Measurements from ENCODE around the gene PMEPA1.

The PMEPA1 gene

DNA sequence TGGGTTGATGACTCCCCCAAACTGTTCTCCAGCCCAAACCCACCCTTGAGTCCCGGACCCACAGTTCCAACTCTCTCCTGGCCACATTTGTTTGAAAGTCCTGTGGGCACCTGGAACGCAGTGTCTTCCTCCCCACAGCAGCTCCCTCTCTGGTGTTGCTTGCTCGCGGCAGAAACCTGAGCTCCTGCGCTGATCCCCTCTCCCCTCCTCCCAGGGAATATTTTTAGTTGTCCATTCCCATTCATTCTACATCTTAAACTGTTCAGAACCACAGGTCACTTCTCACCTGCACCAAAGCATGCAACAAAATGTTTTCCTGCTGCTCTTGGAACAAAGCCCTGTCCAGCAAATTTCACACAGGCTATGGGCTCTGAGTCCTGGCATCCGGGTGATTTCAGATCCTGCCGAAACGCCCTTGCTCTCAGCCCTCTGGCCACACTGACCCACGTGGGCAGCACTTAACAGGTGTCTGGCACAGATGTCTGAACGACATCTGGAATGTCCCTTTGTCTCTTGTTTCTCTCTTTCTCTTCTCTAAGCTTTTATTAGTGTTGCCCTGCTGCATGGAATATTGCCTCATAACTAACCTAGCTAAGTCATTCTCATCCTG is 27.0 kb upstream of the PMEPA1 start:
- DNase-seq (ENCODE audit: low read depth): no peak

DNA sequence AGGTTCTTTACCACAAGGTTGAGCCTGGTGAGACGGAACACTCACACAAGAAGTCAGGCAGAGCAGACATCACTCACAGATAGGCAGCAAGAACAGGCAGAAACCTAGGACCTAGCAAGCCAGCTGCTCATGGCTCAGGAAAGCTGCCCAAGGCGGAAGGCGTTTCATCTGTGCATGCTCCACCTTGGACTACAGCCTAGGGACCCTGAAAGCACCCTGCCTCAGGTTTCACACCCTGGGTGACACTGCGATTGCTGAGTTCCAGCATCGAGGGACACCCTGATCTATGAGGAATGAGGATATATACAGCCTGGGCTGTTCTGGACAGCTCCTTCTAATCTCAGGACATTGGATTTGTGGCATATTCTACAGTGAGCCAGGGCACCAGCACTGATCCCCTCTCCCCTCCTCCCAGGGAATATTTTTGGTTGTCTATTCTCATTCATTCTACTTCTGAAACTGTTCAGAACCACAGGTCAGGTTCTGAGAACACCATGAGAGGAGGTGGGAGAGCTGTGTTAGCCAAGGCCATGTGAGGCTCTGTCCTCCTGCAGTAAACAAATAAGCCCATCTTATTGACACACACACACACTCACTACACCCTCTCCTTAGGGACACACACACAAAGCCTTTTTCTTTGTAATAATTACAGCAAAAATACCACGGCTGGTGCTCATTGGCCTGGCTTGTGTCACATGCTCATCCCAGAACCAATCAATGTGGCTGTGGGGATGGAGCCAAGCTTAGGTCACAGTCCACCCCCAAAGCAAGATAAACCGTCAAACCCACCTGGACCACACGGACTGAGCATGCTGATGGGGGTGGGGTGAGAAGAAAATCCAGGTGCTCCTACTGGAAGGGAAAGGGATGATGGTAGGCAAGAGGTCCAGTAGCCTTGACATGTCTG is 26.3 kb upstream of the PMEPA1 start:
- DNase-seq (ENCODE audit: low read depth): no peak

DNA sequence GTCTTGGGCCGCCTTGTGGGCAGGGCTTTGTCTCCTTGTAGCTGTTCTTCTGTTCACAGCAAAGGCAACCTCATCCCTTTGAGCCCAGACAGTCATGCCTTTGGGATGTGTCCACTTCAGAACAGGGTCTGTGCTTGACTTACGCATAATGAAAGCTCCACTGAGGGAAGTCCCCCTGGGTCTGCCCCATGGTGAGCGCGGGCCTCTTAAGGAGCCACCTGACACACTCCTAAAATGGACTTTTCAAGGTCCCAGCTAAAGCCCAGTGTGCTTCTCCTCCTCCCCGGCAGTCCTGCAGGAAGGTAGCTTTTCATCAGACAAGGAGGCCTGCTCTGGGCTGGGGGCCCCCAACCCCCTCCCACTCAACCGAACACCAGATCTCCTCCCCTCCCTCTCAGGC is 24.9 kb upstream of the PMEPA1 start:
- DNase-seq (ENCODE audit: low read depth): no peak

DNA sequence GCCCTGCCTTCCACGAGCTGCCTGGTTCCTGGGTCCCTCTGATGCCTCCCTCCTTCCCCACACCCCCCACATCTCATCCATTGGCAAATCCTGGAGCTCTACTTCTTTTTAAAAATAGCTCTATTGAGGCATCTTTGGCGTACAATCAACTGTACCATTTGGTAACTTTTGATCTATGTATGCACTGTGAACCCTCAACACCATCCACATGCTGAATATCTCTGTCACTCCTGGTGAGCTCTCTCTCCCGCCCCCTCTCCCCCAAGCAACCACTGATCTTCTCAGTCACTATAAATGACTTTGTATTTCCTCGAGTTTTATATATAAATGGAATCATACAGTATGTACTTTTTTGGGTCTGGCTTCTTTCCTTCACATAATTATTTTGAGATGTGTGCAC is 22.4 kb upstream of the PMEPA1 start:
- DNase-seq (ENCODE audit: low read depth): no peak

DNA sequence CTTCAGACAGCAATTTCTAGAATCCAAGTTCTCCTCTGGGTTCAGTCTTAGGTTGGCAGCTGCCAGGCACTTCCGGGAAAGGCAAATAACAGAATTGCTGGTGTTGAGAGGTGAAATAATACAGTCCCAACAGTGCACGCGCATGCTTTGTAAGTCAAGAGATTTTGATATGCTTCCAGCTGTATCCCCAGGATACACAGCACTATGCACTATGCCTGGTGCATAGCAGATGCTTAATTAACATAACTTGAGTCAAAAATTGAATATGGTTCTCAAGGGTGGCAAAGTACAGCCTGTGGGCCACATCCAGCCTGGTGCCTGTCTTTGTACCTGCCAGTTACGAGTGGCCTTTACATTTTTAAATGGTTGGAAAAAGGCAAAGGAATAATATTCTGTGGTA is 18.9 kb upstream of the PMEPA1 start:
- DNase-seq (ENCODE audit: low read depth): no peak

DNA sequence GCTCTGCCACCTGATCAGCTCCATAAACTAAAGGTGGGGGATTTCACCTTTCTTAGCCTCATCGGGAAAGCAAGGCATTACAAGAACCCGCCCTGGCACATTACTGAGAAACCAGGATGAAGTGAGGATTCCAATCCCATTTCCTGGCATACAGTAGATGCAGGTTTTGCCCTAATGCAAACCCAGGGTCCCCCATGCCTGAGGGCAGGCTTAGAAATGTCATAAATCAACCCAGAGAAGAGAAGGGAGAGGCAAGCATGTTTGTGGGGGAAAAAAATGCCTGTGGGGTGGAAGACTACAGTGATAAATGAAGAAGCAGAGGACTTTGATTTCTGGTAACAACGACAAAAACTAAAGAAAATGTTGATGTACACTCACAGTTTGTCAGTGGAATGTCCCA is 18.0 kb upstream of the PMEPA1 start:
- no peak for DNase-seq (ENCODE audit: low read depth)

DNA sequence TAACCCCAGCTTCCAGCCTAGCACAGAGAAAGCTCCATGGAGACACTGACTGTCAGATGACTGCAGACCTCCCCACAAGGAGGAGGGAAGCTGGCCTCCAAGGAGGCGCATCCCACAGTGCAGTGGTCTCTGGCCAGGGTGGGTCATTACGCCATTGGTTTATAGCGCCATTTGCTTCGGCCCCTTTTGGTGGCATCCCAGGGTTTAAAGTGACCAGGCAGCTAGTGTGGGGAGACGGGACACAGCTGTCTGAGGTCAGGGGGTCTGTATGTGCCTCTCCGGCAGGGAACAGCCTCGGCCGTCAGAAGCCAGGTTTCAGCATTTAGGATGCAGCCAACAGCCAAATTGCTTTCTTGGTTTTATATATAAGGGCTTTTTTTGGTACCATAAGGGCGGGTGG is 15.8 kb upstream of the PMEPA1 start:
- no peak for DNase-seq (ENCODE audit: low read depth)

DNA sequence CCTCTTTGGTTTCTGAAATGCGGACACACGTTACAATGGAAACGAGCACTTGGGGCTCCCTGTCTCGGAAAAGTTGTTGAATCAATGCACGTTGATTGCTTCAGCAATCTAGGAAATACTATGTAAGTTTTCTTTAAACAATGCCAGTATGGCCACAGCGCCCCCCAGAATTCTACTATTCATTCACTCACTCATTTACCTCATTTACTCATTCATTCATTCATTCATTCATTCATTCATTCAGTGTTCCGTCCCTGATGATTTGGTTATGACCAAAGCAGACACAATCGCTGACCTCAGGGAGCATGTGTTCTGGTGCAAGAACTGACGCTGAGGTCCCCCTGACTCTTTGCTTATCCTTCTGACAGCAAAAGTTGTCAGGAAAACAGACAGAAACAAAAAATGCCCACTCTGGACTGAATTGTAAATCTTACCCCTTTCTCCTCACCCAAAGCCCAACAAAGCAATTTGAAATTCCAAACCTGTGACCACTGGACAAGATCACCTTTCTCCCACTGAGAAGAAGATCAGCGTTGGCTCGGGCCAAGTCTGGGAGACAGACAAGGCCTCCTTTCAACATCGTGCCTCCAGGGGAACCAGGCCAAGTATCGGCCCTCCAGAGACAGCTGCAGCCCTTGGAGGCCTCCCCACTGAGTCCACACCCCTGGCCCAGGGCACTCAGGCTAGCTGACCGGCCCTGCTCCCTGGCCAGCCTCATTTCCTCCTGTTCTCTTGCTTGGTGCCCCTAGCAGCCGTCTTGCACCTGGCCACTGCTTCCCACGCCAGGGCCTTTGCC is 15.0 kb upstream of the PMEPA1 start:
- no peak for DNase-seq (ENCODE audit: low read depth)

DNA sequence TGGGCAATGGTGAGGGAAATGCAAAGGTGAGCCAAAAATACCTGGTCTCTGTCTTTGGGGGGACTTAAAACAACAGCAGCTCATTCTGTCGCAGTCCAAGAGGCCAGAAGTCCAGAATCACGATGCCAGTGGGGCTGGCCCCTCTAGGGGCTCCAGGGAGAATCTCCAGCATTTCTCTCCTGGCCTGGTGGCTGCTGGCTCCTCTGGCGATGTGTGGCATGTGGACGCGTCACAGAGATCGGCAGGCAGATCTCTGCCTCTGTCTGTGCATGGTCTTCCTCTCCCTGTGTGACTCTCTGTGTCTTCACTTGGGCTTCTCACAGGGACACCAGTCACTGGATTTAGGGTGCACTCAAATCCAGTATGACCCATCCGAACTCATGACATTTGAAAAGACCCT is 14.0 kb upstream of the PMEPA1 start:
- DNase-seq (ENCODE audit: low read depth): no peak

DNA sequence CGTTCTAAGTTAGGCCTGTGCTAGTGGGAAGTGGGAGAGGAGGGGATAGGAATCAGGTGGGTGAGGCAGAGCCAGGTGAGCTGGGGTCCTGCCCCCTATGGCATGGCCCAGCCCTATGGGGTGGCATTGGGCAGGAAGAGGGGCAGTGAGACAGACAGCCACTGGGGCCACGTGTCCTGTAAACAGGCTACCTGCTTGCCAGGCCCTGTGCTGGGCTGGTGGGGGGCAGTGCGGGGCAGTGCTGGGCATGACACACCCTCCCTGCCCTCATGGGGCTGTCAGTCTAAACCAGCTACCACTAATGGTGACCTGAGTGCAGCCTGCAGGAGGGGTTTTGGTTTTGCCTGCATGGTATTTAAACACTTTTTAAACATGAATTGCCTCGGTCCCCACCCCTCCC is 10.1 kb upstream of the PMEPA1 start:
- DNase-seq (ENCODE audit: low read depth): no peak

DNA sequence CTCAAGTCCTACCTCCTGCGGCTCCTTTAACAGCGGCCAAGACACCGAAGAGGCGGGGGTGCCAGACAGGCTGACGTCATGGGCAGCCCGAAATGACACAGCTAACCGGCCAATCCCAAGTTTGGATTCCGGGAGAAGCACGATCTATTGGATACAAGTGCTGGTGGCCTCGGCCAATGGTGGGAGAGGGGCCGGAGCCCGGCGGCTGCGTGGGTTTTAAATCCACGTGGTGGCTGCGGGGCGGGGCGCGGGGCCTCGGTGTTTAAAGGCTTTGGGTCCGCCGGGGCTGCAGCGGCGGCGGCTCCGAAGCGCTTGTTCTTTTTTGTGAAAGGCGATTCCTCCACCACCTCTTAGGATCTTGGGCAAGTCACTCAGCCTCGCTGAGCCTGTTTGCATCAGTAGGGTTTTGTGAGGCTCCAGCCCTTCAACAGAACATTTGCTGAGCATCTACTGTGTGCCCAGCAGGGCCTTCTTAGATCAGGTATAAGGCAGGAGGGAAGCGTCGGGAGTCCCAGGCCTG is 8.7 kb upstream of the PMEPA1 start:
- peak; percentile 82 for DNase-seq (ENCODE audit: low read depth)

DNA sequence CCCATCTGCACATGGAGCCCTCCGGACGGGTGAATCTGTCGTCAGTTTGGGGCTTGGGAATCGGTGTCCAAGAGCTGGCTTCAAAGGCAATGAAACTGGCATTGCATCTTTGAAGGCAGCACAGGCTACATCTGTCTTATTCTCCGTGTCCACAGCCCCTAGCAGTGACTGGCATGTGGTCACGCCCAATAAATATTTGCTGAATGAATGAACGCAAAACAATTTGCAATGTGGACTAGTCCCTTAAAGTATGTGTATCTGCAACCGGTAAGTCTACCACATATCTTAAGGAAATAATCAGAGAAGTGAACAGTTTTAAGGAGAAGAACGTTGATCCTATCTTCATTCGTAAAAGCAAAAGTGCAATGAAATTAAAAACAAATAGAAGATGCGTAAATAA is 8.0 kb upstream of the PMEPA1 start:
- no peak for DNase-seq (ENCODE audit: low read depth)

DNA sequence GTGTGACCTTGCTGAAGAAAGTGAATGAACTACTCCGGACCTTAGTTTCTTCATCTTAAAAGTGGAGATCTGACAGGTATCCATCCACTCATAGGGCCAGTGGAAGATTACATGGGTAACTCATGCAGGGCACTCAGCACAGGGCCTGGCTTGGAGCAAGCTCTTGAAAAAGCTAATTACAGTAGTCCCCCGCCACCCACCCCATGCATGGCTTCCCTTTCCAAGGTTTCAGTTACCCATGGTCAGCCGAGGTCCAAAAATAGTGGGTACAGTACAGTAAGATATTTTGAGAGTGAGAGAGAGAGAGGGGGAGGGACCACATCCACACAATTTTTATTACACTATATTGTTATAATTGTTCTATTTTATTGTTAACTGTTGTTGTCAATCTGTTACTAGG is 7.1 kb upstream of the PMEPA1 start:
- no peak for DNase-seq (ENCODE audit: low read depth)

DNA sequence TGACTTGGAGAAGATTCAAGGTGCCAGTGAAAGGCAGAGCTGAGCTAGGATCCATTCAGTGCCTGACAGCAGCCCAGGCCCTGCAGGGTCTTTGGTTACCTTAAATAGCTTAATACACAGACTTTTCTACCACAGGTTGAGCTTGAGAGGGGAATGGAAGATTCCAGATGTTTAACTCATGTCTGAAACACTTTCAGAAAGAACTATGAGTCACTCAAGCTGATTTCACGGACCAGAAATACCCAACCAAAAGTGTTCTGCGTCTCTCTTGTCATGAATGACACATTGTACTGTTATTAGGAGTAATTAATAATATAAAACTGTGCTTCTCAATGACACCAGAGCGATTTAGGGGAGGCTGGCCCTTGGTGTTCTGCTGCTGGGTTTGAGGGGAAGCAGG is 6.4 kb upstream of the PMEPA1 start:
- peak; percentile 58 for DNase-seq (ENCODE audit: low read depth)

DNA sequence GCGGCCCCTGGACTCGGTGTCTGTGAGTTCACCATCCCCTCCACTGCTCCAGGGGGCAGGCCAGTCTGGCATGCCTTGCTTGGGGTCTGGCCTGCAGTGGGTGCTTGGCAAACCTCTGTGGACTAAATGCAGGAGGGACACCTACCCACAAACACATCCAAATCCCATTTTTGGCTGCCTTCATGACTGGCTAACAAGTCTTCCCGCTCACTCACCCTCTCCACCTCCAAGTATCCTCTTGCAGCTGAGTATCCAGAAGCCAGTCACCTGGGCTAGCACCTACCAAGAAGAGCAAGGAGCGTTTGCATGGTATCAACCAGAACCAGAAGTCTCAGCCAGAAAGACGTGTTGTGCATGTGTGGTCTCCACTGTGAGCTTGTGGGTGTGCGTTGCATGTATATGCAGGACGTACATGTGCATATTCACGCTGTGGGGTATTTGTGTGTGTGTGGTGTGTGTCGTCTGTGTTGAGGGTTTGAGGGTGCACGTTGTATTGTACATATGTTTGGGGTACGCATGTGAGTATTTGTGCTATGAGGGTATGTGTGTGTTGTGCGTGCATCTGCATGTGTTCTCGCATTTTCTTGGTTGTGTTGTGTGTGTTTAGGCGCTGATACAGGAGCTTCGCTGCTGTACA is 5.6 kb upstream of the PMEPA1 start:
- no peak for DNase-seq (ENCODE audit: low read depth)

DNA sequence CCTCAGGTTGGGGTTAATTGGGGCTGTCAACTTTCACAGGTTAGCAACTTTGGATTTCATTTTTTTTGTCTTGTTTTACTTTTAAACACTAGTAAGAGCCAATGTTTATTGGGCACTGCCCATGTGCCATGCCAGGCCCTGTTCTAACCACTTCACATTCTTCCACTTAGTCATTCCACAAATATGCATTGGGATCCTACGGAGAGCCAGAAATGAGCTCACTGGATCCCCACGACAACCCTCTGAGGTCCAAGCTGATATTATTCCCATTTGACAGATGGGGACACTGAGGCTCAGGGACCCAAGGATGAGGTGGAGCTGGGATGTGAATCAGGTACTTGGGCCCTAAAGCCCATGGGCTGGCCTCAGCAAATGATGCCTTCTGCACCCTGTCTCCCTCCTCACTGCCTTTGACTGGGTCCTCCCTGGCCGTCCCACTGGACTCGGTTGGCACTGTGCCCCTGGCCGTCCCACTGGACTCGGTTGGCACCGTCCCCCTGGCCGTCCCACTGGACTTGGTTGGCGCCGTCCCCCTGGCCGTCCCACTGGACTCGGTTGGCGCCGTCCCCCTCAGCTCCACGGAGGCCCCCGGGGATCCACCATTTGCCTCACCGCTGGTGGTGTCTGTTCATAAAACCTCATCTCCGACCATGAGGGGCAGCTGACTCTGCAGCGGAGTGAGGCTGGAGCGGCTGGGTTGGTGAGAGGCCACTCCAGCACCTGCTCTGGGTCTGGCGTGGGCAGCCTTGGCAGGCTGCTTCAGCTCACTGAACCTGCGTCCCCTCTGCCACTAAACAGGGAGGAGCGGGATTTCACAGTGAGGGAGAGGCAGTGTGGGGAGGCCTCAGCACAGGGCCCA is 4.8 kb upstream of the PMEPA1 start:
- peak; percentile 51 for DNase-seq (ENCODE audit: low read depth)

DNA sequence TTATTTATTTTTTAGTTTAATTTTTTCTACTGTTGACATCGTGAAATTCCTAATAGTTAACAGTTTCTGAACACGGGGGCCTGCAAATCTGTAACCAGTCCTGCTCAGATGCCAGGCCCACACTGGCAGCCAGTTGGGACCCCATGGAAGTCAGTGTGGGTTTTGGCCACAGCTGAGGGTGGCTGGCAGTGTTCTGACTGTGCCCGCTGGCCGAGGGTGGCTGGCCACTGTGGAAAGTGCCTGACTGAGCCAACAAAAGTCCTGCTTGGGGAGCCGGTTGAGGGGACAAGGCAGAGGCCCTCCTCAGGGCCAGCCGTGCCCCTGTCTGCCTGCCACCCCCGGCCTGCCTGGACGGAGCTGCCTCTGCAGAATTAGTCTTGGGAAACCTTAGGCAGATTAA is 4.1 kb upstream of the PMEPA1 start:
- DNase-seq (ENCODE audit: low read depth): no peak

DNA sequence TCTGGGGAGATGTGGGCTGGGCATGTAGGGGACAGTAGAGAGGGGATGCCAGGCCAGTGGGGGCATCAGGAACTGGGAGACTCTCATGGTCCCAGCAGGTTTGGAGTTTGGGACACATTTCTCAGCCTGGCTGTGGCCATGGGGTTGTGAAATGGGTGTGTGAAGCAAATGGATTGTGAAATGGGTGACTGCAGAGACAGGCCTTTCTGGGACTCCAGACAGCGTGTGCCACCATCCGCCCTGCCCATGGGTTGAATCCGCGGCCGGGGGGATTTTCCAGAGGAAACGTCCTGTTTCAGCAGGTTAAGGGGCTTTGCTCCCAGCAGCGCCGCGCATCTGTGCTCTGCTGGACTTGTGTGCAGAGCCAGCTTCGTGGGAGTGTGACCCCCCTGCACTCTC is 3.7 kb upstream of the PMEPA1 start:
- no peak for DNase-seq (ENCODE audit: low read depth)

DNA sequence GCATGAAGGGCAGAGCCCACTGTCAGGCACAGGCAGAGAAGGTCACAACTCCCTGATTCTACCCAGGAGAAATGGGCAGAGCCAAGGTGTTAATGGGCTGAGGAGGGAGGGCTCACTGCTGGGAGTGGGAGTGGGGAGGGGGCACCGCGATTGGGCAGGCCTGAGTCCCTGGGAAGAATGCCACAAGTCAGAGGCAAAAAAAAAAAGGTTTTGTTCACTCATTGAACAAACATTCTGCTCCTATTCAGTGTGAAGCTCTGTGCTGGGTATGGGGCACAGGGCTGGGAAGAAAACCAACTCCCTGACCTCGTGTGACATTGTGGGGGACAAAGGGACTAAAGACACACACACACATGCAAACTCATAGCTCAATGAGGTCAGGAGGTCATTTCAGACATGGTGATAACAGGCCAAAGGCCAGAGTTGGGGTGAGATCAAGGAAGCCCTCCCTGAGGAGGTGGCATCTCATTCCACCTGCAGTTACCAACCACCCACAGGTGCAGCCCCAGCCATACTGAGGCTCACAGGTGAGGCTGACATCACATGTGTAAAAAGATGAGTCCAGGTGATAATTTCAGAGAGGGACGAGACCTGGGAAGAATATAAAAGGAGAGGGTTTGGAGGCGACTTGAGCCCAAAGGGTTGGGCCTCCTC is 3.2 kb upstream of the PMEPA1 start:
- no peak for DNase-seq (ENCODE audit: low read depth)

DNA sequence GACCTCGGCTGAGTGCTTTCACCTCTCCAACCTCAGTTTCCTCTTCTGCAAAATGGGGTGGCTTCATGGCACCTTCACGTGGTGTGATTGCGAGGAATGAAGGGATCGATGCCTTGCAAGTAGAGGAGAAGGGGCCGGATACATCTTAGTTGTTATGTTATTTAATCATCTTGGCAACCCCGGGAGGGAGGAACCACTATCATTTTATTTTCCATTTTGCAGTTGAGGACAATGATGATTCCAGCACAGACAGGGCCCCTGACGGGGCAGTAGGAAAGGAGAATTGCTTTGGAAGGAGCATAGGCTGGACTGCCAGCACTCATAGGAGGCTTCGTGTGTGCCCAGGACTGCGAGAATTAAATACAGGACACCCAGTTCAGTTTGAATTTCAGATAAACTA is 2.5 kb upstream of the PMEPA1 start:
- no peak for DNase-seq (ENCODE audit: low read depth)

DNA sequence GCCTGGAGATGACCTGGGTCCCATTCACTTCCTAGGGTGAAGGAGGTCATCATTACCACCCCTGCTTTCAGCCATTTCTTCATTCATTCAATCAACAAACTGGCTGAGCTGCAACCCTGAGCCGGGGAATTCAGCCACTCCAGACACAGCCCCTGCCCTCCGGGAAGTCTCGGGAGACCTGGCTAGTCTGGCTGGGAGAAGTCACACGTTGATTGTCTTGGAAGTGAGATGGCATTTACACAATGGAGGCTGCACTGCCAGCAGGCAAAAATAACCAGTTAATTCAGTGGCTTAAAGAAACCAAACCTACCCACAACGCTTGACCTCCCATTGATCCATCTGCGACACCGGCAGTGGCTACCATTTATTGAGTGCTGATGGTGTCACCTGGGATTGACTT is 2.0 kb upstream of the PMEPA1 start:
- no peak for DNase-seq (ENCODE audit: low read depth)
